ENCODE data around the gene ABCF2.

DNA sequence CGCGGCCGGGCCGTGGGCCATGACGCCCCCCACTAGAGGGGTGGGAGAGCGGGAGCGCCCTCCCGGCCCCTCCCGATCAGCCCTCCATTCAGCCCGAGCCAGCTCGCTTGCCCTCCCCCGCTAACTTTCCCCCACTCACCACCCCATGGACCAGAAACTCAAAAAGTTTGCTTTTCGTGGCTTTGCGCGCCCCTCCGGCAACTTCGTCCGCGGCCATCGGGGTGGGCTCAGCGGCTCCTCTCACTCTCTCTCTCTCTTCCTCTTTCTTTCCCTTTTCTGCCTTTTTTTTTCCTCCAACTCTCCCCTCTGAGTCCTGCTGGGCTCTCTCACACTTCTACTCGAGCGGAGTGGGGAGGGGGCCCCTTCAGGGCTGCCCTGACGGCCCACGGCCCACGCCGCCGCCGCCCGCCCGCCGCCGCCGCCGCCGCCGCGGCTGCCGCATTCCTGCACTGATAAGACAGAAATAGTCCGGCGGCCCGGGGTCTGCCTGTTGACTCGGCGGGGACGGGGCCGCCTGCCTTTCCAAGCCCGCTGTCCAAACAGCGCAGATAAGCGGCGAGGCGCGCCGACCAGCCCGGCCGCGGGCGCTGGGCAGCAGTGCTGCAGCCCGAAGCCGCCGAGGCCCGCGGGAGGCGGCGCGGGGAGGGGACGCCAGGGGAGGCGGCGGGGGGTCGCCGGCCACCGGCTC is 21.5 kb upstream of the ABCF2 start, which contains the start of gene SMARCD3:
- TF ChIP-seq, protein P1, sequence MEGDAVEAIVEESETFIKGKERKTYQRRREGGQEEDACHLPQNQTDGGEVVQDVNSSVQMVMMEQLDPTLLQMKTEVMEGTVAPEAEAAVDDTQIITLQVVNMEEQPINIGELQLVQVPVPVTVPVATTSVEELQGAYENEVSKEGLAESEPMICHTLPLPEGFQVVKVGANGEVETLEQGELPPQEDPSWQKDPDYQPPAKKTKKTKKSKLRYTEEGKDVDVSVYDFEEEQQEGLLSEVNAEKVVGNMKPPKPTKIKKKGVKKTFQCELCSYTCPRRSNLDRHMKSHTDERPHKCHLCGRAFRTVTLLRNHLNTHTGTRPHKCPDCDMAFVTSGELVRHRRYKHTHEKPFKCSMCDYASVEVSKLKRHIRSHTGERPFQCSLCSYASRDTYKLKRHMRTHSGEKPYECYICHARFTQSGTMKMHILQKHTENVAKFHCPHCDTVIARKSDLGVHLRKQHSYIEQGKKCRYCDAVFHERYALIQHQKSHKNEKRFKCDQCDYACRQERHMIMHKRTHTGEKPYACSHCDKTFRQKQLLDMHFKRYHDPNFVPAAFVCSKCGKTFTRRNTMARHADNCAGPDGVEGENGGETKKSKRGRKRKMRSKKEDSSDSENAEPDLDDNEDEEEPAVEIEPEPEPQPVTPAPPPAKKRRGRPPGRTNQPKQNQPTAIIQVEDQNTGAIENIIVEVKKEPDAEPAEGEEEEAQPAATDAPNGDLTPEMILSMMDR (IDR thresholded peaks at IDR 0.05; ENCODE audit: low read length), result no peak
- peak; percentile 89 for TF ChIP-seq EZH2 (optimal IDR thresholded peaks at IDR 0.05; ENCODE audit: low read depth, low read length)
- peak; percentile 68; the same call in 1 of the 2 replicates for TF ChIP-seq EZH2phosphoT487 (IDR thresholded peaks at IDR 0.05; ENCODE audit: low read length)
